Effector memory CD4-positive, alpha-beta T cell (primary cell): ENCODE data around the gene LGALSL.

Experiments used
- DNase-seq, 3 donors: peaks; one replicate each; pipeline ENCODE4 v3.0.0-alpha.2; 2020
- H3K27ac ChIP-seq: 2 replicates; pipeline ENCODE4 v1.7.0; 2013; ENCODE audit warnings: mild to moderate bottlenecking, low read length, moderate library complexity; ENCODE audit not compliant: insufficient read depth, poor library complexity, severe bottlenecking
- H3K27me3 ChIP-seq: replicated peaks from 2 replicates; pipeline ENCODE4 v1.7.0; 2013; ENCODE audit warnings: mild to moderate bottlenecking, low read length; ENCODE audit not compliant: insufficient read depth, control insufficient read depth, poor library complexity, severe bottlenecking
- H3K36me3 ChIP-seq: 2 replicates; pipeline ENCODE4 v1.7.0; 2013; ENCODE audit warnings: mild to moderate bottlenecking, low read length, moderate library complexity; ENCODE audit not compliant: control insufficient read depth, insufficient read depth
- H3K4me1 ChIP-seq: 2 replicates; pipeline ENCODE4 v1.7.0; 2013; ENCODE audit warnings: low read length, mild to moderate bottlenecking; ENCODE audit not compliant: control insufficient read depth, insufficient read depth, poor library complexity, severe bottlenecking
- H3K4me3 ChIP-seq: 2 replicates; pipeline ENCODE4 v1.7.0; 2013; ENCODE audit warnings: low read length, low read depth, mild to moderate bottlenecking; ENCODE audit not compliant: insufficient read depth, poor library complexity, severe bottlenecking
- H3K9me3 ChIP-seq: 2 replicates; pipeline ENCODE4 v1.7.0; 2013; ENCODE audit warnings: mild to moderate bottlenecking, low read length, moderate library complexity; ENCODE audit not compliant: control insufficient read depth

Gene LGALSL

DNA sequence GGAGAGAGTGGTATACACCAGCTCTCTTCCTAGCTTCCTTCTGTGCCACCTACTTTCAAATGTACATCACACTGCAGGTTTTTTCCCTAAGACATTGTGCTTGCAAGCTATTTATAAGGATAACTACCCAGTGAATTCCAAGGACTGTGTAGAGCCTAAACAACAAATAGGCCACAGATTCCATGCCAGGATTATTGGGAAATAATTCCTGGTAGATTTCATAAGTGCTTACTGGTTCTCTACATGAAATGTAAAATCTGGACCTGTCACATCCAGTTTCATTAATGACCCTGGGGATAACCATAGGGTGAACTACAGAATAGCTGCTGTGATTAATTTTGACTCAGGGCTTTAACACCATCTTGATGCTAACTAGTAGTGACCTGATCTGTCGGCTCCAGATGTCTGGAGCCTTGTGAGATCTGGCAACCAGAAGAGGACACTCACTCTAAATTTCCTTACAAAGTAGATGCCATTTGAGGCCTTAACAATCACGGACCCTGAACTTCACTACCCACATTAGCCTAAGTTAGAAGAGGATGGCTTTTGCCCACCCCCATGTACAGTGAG is 34.3 kb upstream of the LGALSL start:
- Histone ChIP-seq H3K4me3 (no peak overlapping the region), H3K36me3 (no peaks in the 10 kb centered on the region), H3K9me3 (no peaks in the 10 kb centered on the region), H3K27ac (no peak overlapping the region), H3K4me1 (no peaks in the 10 kb centered on the region), H3K27me3 (no peaks in the 10 kb centered on the region)
- no peak for DNase-seq

DNA sequence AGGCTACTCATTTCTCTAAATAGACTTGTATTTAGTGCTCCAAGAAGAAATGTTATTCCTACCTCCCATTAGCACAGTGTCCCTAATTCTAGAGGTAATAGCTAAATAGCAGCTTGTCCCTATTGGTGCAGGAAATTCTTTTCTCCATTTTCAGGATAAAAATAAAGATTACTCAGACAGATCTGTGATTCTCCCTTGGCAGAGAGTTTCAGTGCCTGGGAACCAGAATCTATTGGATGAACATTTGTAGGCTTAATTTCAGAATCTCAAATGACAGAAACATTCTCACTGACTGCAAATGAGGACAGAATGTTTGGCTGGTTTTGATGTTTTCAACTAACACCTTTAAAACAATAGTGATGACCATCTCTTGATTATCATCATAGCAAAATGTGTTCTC is 33.3 kb upstream of the LGALSL start:
- no peaks in the 10 kb centered on the region for H3K4me1 ChIP-seq
- no peak for DNase-seq
- no peaks in the 10 kb centered on the region for H3K36me3 ChIP-seq
- H3K4me3 ChIP-seq, result no peak overlapping the region
- no peak overlapping the region for H3K27ac ChIP-seq
- no peaks in the 10 kb centered on the region for H3K27me3 ChIP-seq
- H3K9me3 ChIP-seq, result no peaks in the 10 kb centered on the region

DNA sequence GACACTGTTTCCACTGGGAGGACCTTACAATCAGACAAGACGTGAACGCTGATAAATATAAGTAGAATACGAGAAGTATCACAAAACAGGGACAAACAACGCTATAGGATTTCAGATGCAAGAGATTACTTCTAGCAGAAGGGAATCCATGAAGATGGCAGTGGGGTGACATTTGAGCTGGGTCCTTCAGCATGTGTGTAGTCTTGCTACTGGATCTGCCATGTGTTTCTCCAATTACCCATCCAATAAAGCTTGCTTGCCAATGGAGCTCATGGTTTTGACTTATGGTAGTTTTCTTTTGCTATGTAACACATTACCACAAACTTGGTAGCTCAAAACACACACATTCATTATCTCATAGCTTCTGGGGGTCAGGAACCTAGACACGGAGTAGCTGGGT is 32.8 kb upstream of the LGALSL start:
- Histone ChIP-seq H3K4me3 (no peak overlapping the region), H3K27me3 (no peaks in the 10 kb centered on the region), H3K27ac (no peak overlapping the region), H3K9me3 (no peaks in the 10 kb centered on the region), H3K4me1 (no peaks in the 10 kb centered on the region), H3K36me3 (no peaks in the 10 kb centered on the region)
- no peak for DNase-seq

DNA sequence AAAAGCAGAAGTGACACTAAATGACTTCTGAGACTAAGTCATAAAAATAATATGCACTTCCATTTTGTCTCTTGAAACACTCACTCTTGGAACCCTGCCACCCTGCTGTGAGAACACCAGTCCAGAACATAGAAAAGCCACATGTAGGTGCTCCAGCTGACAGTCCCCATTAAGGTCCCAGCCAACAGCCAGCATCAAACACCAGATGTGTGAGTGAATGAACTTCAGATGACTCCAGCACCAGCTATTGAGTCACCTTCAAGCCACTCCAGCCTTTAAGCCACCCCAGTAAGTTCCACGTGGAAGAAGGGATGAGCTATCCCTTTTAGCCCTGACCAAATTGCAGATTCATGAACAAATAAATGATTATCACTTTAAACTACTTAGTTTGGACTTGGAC is 31.5 kb upstream of the LGALSL start:
- H3K27ac ChIP-seq, result no peak overlapping the region
- no peaks in the 10 kb centered on the region for H3K9me3 ChIP-seq
- no peak overlapping the region for H3K4me3 ChIP-seq
- H3K27me3 ChIP-seq, result no peaks in the 10 kb centered on the region
- H3K36me3 ChIP-seq, result no peaks in the 10 kb centered on the region
- H3K4me1 ChIP-seq, result no peaks in the 10 kb centered on the region
- DNase-seq, result no peak

DNA sequence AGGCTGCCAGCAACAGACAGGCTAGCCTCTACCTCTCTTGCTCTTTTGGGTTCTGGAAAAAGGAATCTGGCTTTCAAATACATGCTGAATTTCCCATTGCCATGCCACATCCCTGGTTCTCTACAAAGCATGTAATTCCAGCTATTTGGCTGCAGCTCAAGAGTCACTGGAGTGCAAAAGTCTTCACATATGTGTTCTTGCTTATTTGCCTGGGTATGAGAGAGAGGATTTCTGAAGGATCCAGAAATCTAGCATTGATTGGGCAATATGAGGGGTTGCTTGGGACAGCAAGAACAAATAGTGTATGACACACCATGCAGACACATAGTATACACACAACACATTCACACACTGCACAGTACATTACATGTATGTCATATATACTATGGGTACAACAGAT is 30.7 kb upstream of the LGALSL start:
- Histone ChIP-seq H3K27me3 (no peaks in the 10 kb centered on the region), H3K4me3 (no peak overlapping the region), H3K36me3 (no peaks in the 10 kb centered on the region), H3K9me3 (no peaks in the 10 kb centered on the region), H3K4me1 (no peaks in the 10 kb centered on the region), H3K27ac (no peak overlapping the region)
- DNase-seq, result no peak

DNA sequence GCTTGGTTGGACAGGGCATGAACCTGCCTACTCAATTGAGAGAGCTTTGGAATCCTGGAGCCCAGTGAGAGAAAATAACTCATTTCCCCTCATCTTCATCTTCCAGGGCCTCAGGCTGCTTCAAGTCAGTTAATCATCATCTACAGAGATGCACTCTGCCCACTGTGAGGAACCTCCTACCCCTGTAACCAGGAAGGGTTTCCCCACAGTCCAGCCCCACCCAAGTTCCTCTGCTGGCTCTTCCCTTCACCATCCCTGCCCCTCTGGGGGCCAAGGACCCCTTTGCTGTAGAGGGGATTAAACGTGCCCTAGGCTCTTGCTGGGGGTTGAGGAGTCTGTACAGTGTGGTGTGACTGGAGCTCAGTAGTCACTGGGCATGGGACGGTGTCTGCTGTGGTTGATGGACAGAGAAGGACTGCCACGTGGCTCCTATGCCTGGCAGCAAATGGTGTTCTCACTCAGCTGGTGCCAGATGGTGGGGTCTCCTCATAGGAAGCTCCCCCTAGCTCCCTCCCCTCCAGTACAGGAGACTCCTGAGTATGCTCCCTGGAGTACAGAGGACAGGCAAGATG is 29.5 kb upstream of the LGALSL start:
- no peak for DNase-seq
- H3K4me3 ChIP-seq, result no peak overlapping the region

DNA sequence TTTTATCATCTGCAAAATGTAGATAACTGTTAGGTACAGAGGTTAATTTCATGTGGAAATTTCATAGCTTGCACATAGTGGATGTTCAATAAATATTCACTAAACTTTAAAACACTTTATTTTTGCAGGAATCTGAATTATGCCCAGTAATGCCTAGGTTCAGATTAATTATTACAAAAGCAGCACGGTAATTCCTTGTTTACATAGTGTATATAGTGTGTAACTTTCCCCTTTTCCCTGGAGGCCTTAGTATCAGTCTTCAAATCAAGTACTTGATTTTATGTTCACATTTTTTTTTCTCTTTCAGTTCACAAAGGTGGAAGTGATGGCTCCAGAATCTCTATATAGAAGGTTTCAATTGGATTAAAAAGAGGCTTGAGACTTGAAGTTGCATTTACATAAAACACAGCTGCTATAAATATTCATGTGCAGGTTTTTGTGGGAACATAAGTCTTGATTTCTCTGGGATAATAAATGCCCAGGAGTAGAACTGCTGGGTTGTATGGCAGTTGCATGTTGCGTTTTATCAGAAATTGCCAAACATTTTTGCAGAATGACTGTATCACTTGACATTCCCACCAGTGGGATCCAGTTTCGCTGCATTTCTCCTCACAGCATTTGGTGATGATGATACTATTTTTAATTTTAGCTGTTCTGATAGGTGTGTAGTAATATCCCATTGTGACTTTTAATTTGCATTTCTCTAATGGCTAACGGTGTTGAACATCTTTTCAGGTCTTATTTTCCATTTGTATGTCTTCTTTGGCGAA is 27.6 kb upstream of the LGALSL start:
- Histone ChIP-seq H3K27me3 (no peaks in the 10 kb centered on the region), H3K36me3 (no peaks in the 10 kb centered on the region), H3K4me3 (no peak overlapping the region), H3K4me1 (no peaks in the 10 kb centered on the region), H3K9me3 (no peaks in the 10 kb centered on the region), H3K27ac (no peak overlapping the region)
- DNase-seq, result no peak

More for the DNA sequence above, 29.5 kb upstream of the LGALSL start:
- Histone ChIP-seq H3K27ac (no peak overlapping the region), H3K9me3 (no peaks in the 10 kb centered on the region), H3K36me3 (no peaks in the 10 kb centered on the region), H3K27me3 (no peaks in the 10 kb centered on the region), H3K4me1 (no peaks in the 10 kb centered on the region)

DNA sequence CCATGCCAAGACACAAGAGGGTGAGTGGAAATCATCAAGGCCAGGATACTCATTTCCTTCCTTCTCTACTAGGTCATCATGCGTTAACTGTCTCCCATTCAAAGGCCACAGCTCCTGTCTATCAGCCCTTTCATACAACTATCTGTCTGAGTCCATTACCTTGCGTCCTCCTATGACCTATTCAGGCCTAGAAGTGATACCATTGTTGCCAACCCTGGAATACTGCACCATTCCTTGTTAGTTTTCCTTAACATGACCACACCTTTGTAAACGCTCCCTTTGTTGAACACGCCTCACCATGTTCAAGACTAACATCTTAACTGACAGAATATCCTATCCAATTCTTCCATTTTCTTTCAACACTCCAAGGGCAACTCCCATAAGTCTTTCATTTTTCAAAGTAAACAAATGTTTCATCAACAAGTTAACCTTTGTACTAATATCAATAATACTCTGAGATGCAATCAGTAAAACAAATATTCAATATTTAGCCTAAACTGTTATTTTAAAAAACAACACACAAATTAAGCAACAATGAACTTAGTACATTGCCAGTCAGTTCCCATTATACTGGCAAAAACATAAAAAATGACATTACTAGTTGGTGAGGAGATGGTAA is 19.8 kb upstream of the LGALSL start:
- H3K27me3 ChIP-seq, result no peaks in the 10 kb centered on the region

DNA sequence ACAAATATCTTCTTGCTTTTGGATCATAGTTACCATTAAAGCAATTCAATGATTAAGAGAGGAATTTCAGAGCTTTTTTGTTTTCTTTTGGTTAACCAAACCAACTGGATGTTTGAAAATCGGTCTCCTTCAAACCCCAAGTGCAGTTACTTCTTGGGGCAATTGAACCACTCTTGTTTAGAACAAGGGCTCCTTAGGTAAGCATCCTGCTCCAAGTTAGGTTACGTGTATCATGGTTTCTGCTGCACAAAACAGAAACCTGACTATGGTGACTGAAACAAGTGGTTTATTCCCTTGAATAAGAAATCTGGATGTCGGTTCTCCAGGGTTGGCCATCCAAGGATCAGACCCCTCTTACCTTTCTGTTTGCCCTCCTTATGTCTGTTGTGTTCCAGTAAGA is 16.1 kb upstream of the LGALSL start:
- no peak overlapping the region for H3K4me3 ChIP-seq
- no peaks in the 10 kb centered on the region for H3K27me3 ChIP-seq
- H3K9me3 ChIP-seq, result no peaks in the 10 kb centered on the region
- H3K36me3 ChIP-seq, result no peaks in the 10 kb centered on the region
- H3K27ac ChIP-seq, result no peak overlapping the region
- H3K4me1 ChIP-seq, result no peaks in the 10 kb centered on the region
- no peak for DNase-seq

More for the DNA sequence above, 19.8 kb upstream of the LGALSL start:
- no peak overlapping the region for H3K4me3 ChIP-seq
- no peak for DNase-seq
- no peak overlapping the region for H3K27ac ChIP-seq
- H3K36me3 ChIP-seq, result no peaks in the 10 kb centered on the region
- no peaks in the 10 kb centered on the region for H3K4me1 ChIP-seq
- no peaks in the 10 kb centered on the region for H3K9me3 ChIP-seq

DNA sequence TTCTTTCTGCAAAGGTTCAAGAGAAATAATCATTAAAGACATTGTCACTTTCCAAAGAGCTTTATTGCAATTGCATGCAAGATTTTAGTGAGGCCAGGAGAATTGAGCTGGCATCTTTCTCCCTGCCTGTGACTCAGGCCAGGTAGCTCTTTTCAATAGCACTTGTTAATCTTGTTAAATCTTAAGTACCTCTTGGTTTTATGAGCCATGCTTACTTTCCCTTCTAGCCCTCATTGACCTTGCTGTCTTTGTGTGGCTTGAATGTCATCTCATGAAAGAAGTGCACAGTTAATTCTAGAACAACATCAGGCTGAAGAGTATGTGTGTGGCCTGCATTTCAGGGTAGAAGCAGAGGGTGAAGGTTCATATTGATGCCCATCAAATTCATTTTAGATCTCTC is 14.8 kb upstream of the LGALSL start:
- Histone ChIP-seq H3K4me1 (no peaks in the 10 kb centered on the region), H3K4me3 (no peak overlapping the region), H3K36me3 (no peaks in the 10 kb centered on the region), H3K9me3 (no peaks in the 10 kb centered on the region), H3K27me3 (no peaks in the 10 kb centered on the region), H3K27ac (no peak overlapping the region)
- DNase-seq, result no peak
